GM19324 (cell line): Measurements from ENCODE around the gene ANO2.

Experiments
- ATAC-seq: cut with Tn5 transposase; IDR thresholded peaks from one replicate; pipeline ENCODE4 v1.9.1; 2021; ENCODE audit warnings: mild to moderate bottlenecking, moderate library complexity; ENCODE audit not compliant: unreplicated experiment, low FRiP score

The ANO2 gene

DNA sequence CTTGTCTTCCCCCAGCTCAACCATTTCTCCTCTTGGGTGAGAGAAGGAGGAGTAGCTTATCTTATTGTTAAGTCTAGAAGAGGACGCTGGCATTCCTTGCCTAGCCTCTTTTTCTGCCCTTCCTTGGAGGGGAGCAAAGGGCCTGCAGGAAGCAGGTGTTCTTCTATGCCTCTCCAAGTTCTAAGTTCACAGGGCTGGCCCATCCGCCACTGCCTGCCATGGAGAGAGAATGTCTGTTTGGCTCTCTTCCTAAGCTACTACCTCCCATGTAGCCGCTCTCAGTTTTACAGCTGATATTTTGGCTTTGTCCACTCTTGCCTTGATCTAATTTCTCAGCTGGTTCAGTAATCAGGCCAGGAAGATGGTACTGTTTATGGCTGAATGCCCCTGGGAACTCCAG, 312.0 kb downstream of the ANO2 start:
- no peak for ATAC-seq

- no peak for ATAC-seq
Observed at GRCh38 chr12:5632453-5632852, 312.6 kb downstream of the ANO2 start.

GRCh38 chr12:5631497-5631896, 313.6 kb downstream of the ANO2 start:
- ATAC-seq = no peak

GRCh38 chr12:5630726-5631125, 314.3 kb downstream of the ANO2 start:
- no peak for ATAC-seq

DNA sequence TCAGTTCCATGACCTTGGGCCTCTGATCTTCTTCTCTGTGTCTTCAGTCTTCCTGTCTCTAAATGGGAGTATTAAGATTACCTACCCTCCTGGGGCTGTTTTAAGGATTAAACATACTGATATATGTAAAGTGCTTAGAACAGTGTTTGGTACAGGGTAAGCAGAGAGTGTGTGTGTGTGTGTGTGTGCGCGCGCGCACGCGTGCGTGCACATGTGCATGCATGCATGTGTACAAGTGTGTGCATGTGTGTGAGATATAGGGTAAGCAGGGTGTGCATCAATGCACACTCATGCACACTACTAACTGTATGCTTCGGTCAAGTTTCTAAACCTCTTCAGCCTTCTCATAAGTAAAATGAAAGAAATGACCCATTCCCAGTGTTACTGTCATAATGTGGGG, 316.6 kb downstream of the ANO2 start:
- no peak for ATAC-seq

DNA sequence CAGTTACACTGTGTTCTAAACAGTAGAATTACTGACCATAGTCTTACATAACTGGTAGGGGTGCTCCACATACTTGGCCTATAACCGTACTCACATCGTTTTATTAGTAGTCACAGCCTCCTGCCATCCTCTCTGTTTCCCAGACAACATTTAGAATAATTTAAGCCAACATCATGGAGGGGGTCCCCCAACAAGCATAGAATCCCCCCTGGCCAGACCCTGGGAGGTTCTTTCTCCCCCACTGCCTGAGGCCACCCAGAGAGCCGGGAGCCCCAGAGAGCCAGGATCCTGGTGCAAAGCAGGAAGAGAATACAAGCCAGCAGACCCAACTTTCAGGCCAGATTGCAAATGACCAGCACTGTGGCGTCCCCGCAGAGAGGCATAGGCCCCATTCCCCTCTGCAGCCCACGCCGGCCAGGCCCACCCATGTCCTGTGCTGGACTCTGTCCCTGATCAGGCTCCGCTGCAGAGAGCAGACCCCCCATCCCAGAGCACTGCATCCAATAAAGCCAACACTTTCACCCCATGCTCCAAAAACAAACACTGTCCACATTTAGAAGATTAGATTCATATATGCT, 317.9 kb downstream of the ANO2 start:
- ATAC-seq = no peak

- no peak for ATAC-seq
Observed at GRCh38 chr12:5626151-5626550, 318.9 kb downstream of the ANO2 start.

DNA sequence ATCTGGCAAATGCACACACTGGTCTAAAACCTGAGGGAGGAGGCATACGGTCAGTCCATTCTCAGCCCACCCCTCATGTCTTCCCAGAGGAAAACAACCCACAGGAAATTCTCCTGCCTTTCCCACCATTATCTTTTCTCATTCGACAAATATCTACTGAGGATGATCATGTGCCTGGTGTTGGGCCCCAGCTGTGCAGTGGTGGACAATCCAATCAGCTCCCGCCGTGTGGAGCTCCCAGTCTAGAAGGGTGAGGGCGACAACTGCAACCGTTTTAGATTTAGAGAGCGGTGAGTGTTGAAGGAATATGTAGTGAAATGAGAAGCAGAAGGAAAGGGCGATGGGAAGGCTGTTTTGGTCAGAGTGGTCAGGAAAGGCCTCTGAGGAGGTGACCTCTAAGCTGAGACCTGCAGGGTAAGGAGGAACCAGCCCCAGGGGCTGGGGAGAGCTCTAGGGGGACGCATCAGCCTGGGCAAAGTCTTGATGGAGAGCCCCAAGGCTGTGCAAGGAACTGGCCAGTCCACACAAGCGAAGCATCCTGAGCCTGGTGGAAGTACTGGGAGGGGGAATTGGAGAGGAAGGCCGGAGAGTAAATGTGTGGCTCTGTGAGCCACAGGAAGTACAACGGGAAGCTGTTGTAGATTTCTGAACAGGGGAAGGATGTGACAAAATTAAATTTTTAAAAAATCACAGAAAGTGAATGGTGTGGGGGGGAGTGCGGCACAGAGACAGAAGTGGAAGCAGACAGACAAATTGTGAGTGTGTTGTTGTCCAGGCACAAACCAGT, 320.4 kb downstream of the ANO2 start:
- no peak for ATAC-seq

- ATAC-seq = no peak
Observed at GRCh38 chr12:5623411-5623810, 321.6 kb downstream of the ANO2 start.

DNA sequence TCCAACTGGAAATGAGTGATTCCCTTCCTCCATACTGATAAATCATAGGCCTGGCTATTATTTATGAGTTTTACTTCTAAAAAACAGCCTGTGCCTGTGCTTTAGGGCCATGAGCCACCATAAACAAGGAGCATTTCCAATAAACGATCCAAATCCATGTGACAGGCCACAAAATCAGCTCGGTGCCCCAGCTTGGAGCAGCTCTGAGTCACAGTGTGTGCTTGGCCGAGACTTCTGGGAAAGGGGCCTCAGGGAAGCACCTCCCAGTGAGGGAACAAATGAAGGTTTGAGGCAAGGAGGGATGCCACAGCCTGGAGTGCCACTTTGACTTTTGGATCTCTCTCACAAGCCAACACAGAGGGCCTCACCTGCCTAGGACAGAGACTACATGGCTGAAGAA, 322.8 kb downstream of the ANO2 start:
- no peak for ATAC-seq

DNA sequence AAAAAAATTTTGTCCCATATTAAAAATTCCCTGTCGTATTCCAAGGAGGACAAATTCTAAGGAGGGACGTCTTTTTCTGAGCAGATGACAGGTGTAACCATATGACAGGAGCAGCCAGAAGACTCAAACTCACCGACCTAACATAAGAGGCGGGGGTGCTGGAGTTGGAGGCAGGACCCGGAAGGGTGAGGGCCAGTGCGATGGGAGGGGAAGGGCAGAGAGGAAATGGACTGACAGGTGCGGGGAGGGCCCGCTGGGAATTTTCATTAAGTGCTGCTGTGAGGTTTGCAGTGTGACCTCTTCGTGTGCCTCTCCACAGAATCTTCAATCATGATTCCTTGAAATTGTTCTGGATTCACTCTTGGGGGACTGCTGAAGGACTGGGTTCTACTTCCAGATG, 323.7 kb downstream of the ANO2 start:
- ATAC-seq = no peak

DNA sequence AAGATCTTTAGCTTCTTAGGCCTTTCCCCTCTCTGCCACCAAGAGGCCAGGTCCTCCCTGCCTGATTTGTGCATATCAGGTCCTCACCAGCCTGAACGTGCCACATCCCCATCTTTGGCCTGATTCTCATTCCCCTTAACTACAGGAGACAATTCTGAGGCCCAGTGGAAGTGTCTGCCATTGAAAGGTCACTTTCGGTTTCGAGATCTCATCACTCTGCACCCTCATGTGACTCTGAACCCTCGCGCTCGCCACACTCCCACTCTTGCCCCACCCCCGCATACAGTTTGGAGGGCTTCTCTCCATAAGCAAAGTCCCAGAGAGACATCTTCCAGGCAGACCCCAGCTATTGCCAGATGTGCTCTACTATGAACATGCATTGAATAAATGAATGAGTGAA, 324.2 kb downstream of the ANO2 start:
- ATAC-seq = no peak

DNA sequence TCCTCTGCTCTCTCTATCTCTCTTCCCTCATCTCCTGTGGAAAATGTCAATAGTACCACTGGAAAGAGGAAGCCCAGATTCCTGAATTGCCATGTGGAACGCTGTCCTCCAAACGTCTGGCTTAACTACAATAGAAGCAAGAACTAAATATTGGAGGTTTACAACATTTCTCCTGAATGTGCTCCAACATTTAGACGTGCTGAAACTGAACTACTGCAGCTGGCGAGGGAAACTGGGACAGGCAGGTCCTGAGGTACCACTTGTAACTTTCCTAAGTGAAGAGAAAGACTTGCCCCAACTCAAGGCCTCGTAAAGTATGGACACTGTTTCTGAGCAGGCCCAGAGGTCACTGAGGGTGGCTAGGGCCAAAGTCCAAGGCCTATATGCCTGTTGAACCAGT, 325.4 kb downstream of the ANO2 start:
- no peak for ATAC-seq

DNA sequence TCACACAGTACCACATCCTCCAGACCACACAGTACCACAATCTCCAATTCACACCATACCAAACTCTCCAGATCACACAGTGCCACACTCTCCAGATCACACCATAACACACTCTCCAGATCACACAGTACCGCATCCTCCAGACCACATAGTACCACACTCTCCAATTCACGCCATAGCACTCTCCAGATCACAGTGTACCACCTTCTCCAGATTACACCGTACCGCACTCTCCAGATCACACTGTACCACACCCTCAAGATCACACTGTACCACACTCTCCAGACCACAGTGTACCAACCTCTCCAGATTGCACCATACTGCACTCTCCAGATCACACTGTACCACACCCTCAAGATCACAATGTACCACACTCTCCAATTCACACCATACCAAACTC, 328.2 kb downstream of the ANO2 start:
- no peak for ATAC-seq

GRCh38 chr12:5615760-5616159, 329.3 kb downstream of the ANO2 start:
- ATAC-seq = no peak

- no peak for ATAC-seq
Observed at GRCh38 chr12:5614256-5614655, 330.8 kb downstream of the ANO2 start.

DNA sequence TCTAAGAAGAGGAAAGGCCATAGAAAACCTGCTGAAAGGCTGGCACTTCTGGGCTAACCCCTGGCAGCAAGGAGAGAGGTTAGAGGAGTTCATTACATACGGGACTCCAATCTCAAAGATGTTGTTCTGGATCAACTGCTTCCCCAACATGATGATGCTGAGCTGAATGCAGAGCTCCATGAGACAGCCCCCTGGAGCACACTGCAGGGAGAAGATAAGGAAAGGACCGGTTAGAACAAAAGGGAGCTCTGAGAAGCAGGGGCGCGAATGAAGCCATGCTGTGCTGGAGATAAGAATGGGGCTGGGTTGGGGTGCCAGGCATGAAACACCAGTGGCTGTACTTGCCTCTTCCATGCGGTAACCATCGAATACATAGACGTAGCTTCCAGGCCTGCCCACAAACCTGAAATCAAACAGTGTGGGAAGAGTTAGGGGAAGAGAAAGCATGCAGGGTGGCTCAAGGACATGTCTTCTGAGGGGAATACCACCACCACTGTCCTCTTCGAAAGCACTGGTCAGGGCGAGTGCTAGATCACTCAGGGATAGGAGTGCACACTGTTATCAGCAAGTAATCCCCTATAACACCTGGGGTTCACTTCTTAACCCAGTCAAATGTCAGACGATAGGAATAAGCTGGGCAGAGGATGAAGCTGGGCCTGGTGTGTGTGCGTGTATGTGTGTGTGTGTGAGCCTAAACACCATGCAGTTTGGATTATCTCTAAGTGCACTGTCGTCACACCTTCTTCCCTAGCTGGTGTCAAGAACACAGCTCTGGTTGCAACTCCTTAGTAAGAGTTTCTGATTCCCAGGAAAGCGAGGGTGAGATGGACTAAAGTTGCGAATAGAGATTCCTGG, 332.3 kb downstream of the ANO2 start:
- no peak for ATAC-seq

GRCh38 chr12:5611162-5611561, 333.9 kb downstream of the ANO2 start:
- no peak for ATAC-seq

DNA sequence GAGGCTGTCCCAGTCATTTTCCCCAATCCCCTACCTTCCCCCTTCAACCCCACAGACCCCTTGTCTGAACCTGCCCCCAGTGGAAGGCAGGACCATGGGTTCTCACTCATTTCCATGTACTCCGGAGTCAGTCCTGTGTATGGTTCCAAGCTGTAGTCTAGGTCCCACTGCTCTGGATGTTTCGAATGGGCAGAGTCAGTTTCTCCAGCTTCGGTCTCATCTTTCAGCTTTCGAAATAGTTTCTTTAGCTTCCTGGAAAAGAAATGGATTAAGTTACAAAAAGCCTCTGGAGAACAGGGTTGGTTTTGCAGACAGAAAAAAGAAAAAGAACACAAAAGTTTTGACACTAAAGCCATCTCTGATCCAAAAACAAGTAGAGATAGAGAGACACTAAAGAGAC, 345.7 kb downstream of the ANO2 start:
- no peak for ATAC-seq

- no peak for ATAC-seq
Observed at GRCh38 chr12:5593998-5594397, 351.1 kb downstream of the ANO2 start.

DNA sequence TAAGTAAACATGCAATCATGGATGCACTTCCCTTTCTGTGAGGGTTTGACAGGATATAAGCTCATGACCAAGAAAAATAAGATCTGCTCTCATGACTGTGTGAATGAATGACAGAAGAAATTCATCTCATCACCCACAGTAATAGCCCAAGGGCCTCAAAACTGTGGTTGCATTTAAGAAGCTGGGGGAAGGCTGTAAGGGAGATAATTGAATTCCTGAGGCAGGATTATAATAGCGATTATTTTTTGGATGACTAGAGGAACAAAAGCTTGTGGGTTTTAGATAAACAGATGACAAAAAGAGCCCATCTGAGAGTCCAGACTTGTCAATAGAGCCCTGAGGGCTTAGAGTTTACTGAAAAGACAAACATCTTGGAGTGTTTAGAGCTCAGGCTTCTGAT, 352.0 kb downstream of the ANO2 start:
- no peak for ATAC-seq

GRCh38 chr12:5592310-5592709, 352.7 kb downstream of the ANO2 start:
- no peak for ATAC-seq
